ENCODE data around the gene SEMA6D.

DNA sequence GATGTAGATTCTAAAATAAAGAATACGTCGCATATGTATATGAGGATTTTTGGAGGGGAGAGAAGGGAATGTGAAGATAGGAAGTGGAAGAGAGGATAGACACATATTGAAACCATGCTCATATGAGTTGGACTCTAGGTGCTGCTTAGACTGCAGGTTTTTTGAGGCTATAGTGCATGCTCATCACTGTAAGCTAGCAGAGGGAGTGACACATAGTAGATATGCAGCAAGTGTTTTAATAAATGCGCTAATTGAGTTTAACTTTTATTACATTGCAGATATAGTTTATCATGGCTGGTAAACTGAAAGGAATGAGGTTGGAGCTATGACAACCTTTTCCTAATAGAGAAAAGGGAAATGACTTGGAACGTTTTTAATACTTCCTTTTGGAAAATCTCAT, 7.7 kb downstream of the SEMA6D start:
- TF ChIP-seq, protein P1, sequence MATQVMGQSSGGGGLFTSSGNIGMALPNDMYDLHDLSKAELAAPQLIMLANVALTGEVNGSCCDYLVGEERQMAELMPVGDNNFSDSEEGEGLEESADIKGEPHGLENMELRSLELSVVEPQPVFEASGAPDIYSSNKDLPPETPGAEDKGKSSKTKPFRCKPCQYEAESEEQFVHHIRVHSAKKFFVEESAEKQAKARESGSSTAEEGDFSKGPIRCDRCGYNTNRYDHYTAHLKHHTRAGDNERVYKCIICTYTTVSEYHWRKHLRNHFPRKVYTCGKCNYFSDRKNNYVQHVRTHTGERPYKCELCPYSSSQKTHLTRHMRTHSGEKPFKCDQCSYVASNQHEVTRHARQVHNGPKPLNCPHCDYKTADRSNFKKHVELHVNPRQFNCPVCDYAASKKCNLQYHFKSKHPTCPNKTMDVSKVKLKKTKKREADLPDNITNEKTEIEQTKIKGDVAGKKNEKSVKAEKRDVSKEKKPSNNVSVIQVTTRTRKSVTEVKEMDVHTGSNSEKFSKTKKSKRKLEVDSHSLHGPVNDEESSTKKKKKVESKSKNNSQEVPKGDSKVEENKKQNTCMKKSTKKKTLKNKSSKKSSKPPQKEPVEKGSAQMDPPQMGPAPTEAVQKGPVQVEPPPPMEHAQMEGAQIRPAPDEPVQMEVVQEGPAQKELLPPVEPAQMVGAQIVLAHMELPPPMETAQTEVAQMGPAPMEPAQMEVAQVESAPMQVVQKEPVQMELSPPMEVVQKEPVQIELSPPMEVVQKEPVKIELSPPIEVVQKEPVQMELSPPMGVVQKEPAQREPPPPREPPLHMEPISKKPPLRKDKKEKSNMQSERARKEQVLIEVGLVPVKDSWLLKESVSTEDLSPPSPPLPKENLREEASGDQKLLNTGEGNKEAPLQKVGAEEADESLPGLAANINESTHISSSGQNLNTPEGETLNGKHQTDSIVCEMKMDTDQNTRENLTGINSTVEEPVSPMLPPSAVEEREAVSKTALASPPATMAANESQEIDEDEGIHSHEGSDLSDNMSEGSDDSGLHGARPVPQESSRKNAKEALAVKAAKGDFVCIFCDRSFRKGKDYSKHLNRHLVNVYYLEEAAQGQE (IDR thresholded peaks at IDR 0.05; ENCODE audit: insufficient replicate concordance, low read depth): no peak
- TF ChIP-seq, protein P2, sequence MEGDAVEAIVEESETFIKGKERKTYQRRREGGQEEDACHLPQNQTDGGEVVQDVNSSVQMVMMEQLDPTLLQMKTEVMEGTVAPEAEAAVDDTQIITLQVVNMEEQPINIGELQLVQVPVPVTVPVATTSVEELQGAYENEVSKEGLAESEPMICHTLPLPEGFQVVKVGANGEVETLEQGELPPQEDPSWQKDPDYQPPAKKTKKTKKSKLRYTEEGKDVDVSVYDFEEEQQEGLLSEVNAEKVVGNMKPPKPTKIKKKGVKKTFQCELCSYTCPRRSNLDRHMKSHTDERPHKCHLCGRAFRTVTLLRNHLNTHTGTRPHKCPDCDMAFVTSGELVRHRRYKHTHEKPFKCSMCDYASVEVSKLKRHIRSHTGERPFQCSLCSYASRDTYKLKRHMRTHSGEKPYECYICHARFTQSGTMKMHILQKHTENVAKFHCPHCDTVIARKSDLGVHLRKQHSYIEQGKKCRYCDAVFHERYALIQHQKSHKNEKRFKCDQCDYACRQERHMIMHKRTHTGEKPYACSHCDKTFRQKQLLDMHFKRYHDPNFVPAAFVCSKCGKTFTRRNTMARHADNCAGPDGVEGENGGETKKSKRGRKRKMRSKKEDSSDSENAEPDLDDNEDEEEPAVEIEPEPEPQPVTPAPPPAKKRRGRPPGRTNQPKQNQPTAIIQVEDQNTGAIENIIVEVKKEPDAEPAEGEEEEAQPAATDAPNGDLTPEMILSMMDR (IDR thresholded peaks at IDR 0.05; ENCODE audit: insufficient read depth, low read length): no peak
- TF ChIP-seq SPI1 (IDR thresholded peaks at IDR 0.05; ENCODE audit: borderline replicate concordance, low read depth) (no peak), POLR2AphosphoS5 (IDR thresholded peaks at IDR 0.05; ENCODE audit: low read depth) (no peak), GABPA (IDR thresholded peaks at IDR 0.05; ENCODE audit: low read depth) (no peak)

Measured in HL-60 (cell line).